ENCODE measurements around the gene GLB1L2.

DNA sequence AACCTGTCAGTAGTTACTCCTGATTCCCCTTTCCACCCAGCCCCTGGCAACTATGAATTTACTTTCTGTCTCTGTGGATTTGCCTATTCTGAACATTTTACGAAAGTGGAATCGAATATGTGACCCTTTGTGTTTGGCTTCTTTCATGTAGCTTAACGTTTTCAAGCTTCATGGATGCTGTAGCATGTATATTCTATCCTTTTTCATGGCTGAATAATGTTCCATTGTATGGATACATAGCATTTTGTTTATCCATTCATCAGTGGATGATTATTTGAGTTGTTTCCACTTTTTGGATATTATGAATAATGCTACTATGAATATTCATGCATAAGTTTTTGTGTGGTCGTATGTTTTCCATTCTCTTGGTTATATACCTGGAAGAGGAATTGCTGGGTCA lies 9.2 kb upstream of the GLB1L2 start:
- no peak for TF ChIP-seq ZNF274 (IDR thresholded peaks at IDR 0.05; ENCODE audit: low read depth, low read length)
- no peak for TF ChIP-seq YY1 (IDR thresholded peaks at IDR 0.05; ENCODE audit: insufficient read depth, insufficient read length)
- no peak for TF ChIP-seq SUZ12 (IDR thresholded peaks at IDR 0.05; ENCODE audit: extremely low read depth, insufficient read depth, insufficient read length)
